Measurements from ENCODE around the gene CLSTN1.

The CLSTN1 gene

DNA sequence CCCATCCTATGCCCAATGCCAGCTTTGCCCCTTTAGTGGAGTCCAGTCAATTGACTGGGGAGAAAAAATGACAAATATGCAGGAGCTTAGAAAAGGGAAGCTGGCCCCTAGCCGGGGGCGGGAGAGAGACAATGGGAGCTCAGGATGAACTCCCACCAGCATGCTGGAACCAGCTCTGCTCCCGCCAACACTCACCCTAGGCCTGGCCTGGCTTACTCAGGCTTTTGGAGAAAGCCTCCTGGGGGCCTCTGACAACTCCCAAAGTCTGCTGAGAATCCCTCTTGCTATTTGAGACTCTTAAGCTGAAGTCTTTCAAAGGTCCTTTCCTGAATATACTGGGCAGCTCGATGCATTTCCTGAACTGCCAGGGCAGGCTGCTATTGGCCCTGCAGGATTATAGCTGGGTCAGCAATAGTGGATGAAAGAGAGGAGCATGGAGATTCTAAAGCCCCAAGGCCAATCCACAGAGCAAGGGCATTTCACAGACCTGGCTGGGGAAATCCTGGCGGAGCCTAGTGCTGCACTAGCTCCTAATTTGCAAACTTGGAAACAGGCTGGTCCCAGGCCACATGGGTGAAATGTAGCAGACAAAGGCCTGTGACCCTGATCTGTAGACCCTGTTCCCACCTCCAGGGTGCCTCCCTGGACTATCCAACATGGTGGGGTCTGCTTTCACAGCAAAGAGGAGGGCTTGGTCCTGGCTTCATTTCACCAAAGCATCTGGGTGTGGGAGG is 35.7 kb upstream of the CLSTN1 start:
- Histone ChIP-seq H3K9ac (ENCODE audit: low read depth, low read length) (no peak overlapping the region), H3K9me3 (ENCODE audit: control insufficient read depth, insufficient read depth, low read length) (no peaks in the 10 kb centered on the region), H3K4me1 (ENCODE audit: insufficient read depth, low read length) (peaks cover 8% of the 10 kb centered on the region), H3K36me3 (ENCODE audit: insufficient read depth, low read length) (no peaks in the 10 kb centered on the region)

DNA sequence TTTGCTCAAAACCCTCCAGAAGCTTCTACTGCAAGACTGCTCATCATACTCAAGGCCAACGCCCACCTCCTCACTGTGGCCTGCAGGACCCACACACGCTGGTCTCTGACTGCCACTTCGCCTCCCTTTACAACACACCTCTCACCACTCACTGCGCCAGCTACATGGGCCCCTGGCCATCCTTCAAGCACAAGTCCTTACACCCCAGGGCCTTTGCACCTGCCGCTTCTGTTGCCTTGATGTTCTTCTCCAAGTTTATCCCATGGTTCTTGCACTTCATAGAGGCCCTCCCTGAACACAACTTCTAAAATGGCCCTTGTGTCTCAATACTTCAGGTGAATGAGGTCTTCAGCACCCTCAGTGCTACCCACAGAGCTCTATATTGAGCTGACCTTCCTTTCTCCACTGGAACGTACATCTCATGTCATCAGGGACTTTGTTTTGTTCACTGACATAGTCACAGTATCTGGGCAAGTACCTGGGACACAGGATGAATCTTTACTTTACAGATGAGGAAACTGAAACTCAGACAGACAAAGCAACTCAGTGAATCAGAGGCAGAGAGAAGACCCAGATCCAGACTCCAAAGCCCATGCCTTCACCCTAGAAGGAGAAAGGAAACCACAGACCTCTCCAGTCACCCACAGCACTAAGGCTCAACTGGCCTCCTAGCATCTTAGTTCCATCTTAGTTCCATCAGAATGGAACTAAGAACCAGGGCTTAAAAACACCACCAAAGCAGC is 34.7 kb upstream of the CLSTN1 start:
- no peak overlapping the region for H3K9ac ChIP-seq (ENCODE audit: low read depth, low read length)

DNA sequence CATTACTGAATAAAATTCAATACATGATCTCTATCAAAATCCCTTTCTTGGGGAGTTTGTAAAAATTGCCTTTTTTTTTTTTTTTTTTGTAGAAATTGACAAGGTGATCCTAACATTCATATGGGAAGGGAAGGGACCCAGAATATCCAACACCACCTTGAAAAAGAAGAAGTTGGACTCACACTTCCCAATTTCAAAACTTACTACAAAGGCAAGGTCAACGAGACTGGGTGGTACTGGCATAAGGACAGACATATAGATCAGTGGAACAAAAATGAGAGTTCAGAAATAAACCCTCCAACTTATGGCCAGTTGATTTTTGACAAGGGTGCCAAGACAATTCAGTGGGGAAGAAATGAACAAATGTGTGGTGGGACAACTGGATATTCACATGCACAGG is 31.4 kb upstream of the CLSTN1 start:
- Histone ChIP-seq H3K9ac (ENCODE audit: low read depth, low read length) (no peak overlapping the region), H3K36me3 (ENCODE audit: insufficient read depth, low read length) (no peaks in the 10 kb centered on the region), H3K9me3 (ENCODE audit: control insufficient read depth, insufficient read depth, low read length) (no peaks in the 10 kb centered on the region), H3K4me1 (ENCODE audit: insufficient read depth, low read length) (peaks cover 15% of the 10 kb centered on the region)

More for the DNA sequence above, 34.7 kb upstream of the CLSTN1 start:
- peaks cover 8% of the 10 kb centered on the region for H3K4me1 ChIP-seq (ENCODE audit: insufficient read depth, low read length)
- H3K36me3 ChIP-seq (ENCODE audit: insufficient read depth, low read length): no peaks in the 10 kb centered on the region
- H3K9me3 ChIP-seq (ENCODE audit: control insufficient read depth, insufficient read depth, low read length): no peaks in the 10 kb centered on the region

DNA sequence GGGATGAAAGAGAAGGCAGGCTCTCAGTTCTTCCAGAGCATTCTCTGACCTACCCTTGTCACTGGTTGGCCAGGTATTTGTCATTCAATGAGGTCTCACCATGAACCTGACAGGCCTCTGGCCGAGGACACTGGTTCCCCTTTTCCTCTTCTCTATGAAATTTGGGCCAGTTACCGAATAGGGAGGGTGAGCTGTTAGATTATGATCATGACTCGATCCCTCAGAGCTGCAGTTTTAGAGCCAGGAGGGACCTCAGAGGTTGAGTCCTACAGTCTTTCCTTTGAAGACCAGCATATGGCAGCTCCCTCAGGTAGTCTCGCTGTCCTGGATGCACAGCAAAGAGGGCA is 29.5 kb upstream of the CLSTN1 start:
- peaks cover 8% of the 10 kb centered on the region for H3K4me1 ChIP-seq (ENCODE audit: insufficient read depth, low read length)
- no peaks in the 10 kb centered on the region for H3K9me3 ChIP-seq (ENCODE audit: control insufficient read depth, insufficient read depth, low read length)
- H3K9ac ChIP-seq (ENCODE audit: low read depth, low read length): no peak overlapping the region
- no peaks in the 10 kb centered on the region for H3K36me3 ChIP-seq (ENCODE audit: insufficient read depth, low read length)

DNA sequence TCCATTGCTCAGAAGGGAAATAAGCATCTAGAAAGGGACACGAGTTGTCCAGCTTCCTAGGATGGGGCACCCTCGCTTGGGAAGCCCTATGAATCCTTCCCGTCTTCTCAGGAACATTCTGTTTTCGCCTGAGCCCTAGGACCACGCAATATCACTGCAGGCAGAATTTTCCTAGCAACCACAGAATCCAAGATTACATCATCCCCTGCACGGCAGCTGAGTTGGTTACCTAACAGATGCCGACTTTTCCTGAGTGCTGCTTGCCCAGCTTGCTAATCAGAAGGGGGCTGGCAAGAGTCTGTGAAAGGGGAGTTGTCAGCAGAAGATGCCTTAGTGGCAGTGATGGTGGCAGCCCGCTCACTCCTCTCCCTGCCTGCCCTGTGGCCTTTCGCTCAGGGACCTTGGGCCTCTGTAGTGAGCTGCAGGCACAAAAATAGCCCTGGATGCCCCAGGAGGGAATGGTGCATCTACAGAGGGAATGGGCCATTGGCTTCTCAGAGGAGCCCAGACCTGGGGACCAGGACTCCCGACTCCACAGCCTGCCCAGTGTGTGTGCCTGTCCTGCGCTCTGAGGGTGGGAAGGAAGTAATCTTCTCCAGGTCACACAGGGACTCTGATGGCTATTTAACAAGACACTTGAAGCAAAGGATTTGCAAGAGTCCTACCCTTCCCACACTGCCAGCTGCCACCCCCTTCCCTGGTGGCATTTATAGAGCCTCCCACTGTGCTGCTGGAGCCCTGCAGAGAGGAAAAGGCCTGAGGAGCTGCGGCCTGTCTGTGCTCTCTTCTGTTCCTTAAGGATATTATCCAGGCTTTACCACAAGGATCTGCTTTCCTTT is 28.9 kb upstream of the CLSTN1 start:
- peaks cover 14% of the 10 kb centered on the region for H3K4me1 ChIP-seq (ENCODE audit: insufficient read depth, low read length)
- H3K36me3 ChIP-seq (ENCODE audit: insufficient read depth, low read length): no peaks in the 10 kb centered on the region
- no peak overlapping the region for H3K9ac ChIP-seq (ENCODE audit: low read depth, low read length)
- no peaks in the 10 kb centered on the region for H3K9me3 ChIP-seq (ENCODE audit: control insufficient read depth, insufficient read depth, low read length)

DNA sequence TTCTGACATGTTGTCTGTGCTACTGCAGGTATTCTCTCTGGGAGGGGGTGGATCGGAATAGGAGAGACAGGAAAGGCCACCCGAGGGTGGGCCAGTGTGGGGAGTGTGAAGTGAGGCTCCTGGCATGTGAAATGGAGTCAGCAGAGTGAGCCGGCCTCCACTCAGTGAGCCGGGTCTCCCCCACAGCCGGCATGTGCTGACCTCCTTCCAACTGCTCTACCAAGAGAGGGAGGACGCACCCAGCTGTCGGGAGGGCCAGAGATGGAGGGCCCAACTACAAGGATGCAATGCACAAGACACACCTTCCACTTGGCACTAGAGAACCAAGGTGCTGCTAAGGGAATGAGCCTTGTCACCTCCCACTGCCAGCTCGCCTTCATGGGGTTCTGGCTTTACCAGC is 28.2 kb upstream of the CLSTN1 start:
- no peaks in the 10 kb centered on the region for H3K36me3 ChIP-seq (ENCODE audit: insufficient read depth, low read length)
- H3K9me3 ChIP-seq (ENCODE audit: control insufficient read depth, insufficient read depth, low read length): no peaks in the 10 kb centered on the region
- H3K9ac ChIP-seq (ENCODE audit: low read depth, low read length): no peak overlapping the region
- H3K4me1 ChIP-seq (ENCODE audit: insufficient read depth, low read length): peaks cover 17% of the 10 kb centered on the region

DNA sequence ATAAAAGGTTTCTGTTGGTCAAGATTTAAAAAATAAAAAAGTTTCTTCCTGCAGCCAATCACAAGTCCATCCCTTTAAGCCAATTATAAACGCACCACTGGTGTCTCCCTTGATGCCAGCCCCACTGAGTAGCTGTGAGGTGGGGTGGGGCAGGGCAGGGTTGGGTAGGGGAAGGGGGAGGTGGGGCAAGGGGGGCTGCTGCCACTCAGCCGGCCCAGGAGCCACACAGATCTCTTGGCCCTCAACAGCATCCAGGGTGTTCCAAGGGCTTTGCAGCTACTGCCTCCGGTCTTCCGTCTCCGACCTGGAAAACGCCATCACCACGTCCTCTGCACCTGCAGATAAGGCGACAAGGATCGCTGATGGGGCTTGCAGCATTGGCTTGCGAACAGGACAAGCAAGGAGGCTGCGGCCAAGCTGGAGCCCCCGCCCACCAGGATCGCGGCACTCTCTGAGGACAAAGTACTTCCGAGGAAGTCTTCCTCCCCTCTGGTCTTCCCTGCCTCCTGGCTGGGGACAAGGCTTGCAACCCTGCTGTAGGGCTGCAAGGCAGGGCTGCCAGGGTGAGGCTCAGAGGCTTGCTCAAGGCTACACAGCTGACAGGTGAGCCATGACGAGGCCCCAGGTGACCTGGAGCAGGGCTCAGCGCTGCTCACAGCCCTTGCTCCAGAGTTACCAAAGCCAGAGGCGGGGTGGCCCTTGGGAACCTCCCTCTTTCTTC is 26.8 kb upstream of the CLSTN1 start:
- no peak overlapping the region; the same call in 1 of the 2 replicates for H3K9ac ChIP-seq (ENCODE audit: low read depth, low read length)
- H3K36me3 ChIP-seq (ENCODE audit: insufficient read depth, low read length): no peaks in the 10 kb centered on the region
- H3K4me1 ChIP-seq (ENCODE audit: insufficient read depth, low read length): peaks cover 20% of the 10 kb centered on the region
- H3K9me3 ChIP-seq (ENCODE audit: control insufficient read depth, insufficient read depth, low read length): no peaks in the 10 kb centered on the region

DNA sequence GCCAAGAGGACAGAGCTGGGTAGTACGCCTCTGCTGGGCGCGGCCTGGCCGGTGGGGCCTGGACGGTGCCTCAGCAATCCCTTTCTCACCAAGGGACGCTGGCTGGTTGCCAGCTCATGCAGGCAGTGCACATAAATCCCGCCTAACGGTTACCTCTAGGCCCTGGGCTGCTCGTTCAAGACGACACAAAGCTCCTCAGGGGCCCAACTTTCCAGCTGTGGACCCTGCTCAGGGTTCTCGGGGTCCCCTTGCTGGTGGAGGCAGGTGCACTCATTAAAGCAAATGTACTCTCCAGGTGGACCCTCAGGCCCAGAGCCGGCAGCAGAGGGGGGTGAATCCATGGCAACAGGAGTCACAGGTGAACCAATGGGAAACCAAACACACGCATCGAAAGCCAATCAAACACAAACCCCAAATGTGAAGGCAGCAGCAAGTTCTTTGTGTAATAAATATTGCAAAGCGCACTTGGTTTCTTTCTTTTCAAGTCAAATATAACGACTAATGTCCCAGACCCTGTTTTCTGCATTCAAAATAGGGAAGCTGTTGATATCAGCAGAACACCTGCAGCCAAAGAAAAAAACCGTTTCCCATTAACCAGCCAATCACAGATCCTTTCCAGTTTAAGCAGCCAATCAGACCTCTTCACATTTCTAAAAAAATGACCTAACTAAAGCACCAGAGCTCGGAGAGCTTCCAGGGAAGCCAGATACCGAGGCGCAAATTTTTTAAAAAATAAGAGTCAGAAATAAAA is 26.1 kb upstream of the CLSTN1 start:
- Histone ChIP-seq H3K36me3 (ENCODE audit: insufficient read depth, low read length) (no peaks in the 10 kb centered on the region), H3K4me1 (ENCODE audit: insufficient read depth, low read length) (peaks cover 20% of the 10 kb centered on the region), H3K9me3 (ENCODE audit: control insufficient read depth, insufficient read depth, low read length) (no peaks in the 10 kb centered on the region), H3K9ac (ENCODE audit: low read depth, low read length) (no peak overlapping the region)

DNA sequence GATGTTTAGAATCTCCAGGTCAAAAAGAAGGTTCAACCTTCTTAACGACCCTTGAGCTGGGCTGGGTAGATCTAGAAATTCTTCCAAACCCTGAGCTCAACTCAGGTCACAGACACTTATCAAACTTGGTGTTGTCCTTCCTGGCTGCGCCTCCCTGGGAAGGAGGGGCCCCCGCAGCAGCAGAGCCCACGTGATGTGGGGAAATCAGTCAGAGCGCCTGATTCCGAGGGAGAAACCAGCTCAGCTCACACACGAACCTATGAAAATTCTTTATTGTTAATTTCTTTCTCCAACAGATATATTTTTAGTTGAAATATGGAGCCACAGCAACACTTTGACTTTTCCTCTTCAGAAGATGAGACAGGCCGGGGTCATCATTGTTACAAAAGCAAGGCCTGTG is 24.3 kb upstream of the CLSTN1 start:
- Histone ChIP-seq H3K9me3 (ENCODE audit: control insufficient read depth, insufficient read depth, low read length) (no peaks in the 10 kb centered on the region), H3K36me3 (ENCODE audit: insufficient read depth, low read length) (no peaks in the 10 kb centered on the region), H3K4me1 (ENCODE audit: insufficient read depth, low read length) (peaks cover 20% of the 10 kb centered on the region), H3K9ac (ENCODE audit: low read depth, low read length) (no peak overlapping the region)

DNA sequence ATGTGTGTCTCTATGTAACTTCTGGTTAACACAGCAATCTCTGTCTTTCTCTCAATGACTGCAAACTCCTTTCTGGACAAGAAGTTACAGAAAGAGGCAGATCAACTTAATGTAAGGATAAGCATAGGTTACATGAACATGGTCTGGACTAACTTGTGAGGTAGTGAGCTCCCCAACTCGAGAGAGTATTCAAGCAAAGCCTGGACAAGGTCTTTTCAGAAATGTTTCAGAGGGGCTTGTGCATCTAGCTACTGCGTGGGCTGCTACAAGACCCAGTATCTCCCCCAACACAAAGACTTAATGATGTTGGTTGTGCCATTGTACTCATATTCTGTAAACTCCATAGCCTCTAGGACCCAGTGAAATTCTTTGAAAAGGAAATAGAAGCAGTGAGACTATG is 23.5 kb upstream of the CLSTN1 start:
- no peaks in the 10 kb centered on the region for H3K9me3 ChIP-seq (ENCODE audit: control insufficient read depth, insufficient read depth, low read length)
- peaks cover 20% of the 10 kb centered on the region for H3K4me1 ChIP-seq (ENCODE audit: insufficient read depth, low read length)
- no peak overlapping the region for H3K9ac ChIP-seq (ENCODE audit: low read depth, low read length)
- no peaks in the 10 kb centered on the region for H3K36me3 ChIP-seq (ENCODE audit: insufficient read depth, low read length)

DNA sequence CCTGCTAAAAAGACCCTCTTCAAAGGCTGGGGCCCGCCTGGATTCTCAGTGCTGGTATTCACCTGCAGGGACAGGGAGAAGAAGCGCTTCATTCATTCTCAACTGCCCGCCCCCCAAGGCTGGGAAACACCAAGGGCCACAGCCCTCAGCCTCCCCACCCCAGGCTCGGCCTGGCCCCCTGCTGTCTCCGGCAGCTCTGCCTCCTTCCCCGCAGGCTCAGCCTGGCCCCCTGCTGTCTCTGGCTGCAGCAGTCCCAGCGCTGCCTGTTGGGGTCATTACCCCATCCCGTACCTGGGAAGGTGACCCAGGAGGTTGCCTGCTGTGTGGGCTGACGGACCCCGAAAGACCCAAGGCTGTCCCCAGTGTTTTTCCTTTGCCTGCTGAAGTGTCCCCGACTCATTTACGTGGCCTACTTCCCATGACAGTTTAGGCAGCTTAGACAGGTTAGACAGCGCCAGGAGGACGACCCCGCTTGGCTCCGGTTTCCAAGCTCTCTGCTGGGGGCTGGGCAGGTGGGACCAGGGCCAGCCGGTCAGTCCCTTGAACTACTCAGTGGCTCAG is 22.9 kb upstream of the CLSTN1 start:
- Histone ChIP-seq H3K36me3 (ENCODE audit: insufficient read depth, low read length) (no peaks in the 10 kb centered on the region), H3K9me3 (ENCODE audit: control insufficient read depth, insufficient read depth, low read length) (no peaks in the 10 kb centered on the region), H3K4me1 (ENCODE audit: insufficient read depth, low read length) (peaks cover 20% of the 10 kb centered on the region), H3K9ac (ENCODE audit: low read depth, low read length) (no peak overlapping the region)

DNA sequence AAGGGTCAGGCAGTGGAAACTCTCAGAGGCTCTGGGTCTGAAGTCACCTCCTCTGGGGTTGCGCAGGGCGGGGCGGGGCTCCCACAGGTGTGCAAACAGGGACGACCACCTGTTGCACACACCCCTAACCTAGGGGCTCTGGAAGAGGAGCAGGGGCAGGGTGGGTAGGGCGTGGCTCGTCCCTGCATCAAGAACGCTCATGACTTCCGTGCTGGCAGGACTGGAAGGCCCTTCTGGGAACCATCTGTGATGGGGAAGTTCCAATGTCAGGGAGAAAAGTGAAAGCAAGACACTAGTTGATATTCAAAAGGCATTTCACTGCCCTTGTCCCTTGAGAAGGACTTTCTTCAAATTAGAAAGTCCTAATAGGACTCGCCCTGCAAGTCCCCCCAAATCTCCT is 22.1 kb upstream of the CLSTN1 start:
- no peaks in the 10 kb centered on the region for H3K9me3 ChIP-seq (ENCODE audit: control insufficient read depth, insufficient read depth, low read length)
- H3K4me1 ChIP-seq (ENCODE audit: insufficient read depth, low read length): peaks cover 17% of the 10 kb centered on the region
- H3K36me3 ChIP-seq (ENCODE audit: insufficient read depth, low read length): no peaks in the 10 kb centered on the region
- no peak overlapping the region for H3K9ac ChIP-seq (ENCODE audit: low read depth, low read length)

DNA sequence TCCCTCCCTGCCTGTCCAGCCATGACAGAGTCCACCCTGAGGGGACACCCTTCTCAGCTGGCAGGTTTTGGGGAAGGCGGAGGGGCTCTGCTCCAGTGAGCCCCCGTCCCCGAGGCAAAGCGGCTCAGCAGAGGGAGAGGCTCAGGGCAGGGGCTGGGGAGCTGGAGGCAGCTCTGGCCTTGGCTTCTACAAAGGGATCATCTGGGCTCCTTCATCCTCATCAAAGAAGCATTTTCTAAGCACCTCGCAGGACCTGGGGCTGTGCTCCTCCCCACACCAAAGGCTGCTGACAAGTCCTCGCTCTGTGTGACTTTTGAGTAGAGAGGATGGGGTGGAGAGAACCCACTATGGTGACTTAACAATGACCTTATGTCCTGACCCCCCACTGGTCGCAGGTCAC is 21.0 kb upstream of the CLSTN1 start:
- Histone ChIP-seq H3K36me3 (ENCODE audit: insufficient read depth, low read length) (no peaks in the 10 kb centered on the region), H3K9ac (ENCODE audit: low read depth, low read length) (no peak overlapping the region), H3K9me3 (ENCODE audit: control insufficient read depth, insufficient read depth, low read length) (no peaks in the 10 kb centered on the region), H3K4me1 (ENCODE audit: insufficient read depth, low read length) (peaks cover 13% of the 10 kb centered on the region; the same call in 1 of the 2 replicates)
